Central memory CD4-positive, alpha-beta T cell (primary cell): Measurements from ENCODE around the gene DNAH14.

Source experiments
- DNase-seq: peaks from one replicate; pipeline ENCODE4 v3.0.0; 2022

DNAH14 gene

DNA sequence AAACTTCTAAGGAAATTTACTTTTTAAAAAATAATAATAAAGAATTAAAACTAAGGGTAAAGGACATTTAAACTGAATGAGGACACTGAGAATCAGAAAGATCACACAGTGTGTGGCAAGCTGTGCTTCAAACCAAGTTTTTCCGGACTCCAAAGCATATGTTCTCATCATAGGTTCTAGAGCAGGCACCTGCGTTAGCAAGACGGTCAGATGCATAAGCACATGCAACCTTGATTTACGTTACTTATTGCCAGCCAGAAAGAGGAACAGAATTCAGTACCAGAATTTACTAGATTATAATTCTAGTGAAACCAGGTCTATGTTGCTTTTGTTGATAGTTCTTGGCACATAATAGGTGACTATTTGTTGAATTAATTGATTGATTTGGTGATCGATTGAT, 504.6 kb downstream of the DNAH14 start:
- no peak for DNase-seq

DNA sequence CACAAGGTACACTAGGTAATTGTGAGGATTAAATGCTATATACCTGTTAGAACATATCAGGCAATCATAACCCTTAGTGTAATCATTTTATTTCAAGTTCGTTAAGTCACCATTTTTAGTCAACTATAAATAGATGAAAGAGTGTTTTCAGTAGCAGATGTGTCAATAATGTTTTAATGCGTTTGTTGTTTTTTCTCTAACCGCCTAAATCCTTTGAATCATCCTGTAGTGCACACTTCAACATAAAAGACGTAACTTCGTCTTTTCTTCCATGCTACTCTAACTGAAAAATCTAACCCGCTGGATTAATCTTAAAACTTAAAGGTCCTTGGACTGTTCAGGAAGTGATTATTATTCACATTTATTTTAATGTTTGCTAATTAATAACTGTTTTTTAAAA, 505.6 kb downstream of the DNAH14 start:
- DNase-seq: no peak

DNA sequence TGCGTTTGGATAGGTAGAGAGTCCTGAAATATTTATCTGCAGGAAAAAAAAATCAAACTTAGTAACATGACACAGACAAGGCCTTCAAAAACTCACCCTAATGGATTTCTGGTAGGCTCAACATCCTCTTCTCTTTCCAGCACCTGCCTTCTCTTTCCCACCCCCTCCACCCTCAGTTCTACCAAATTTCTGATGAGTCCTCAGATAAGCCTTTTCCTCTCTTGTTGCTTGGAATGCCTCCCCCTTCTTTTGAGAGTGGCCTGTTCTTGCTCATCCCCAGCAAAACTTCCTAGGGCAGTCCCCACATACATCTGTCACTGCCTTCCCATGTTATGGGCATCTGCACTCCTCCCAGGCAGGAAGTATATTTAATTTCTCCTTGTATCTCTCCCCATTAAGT, 506.0 kb downstream of the DNAH14 start:
- no peak for DNase-seq

GRCh38 chr1:225435957-225436392, 506.5 kb downstream of the DNAH14 start:
- no peak for DNase-seq

DNA sequence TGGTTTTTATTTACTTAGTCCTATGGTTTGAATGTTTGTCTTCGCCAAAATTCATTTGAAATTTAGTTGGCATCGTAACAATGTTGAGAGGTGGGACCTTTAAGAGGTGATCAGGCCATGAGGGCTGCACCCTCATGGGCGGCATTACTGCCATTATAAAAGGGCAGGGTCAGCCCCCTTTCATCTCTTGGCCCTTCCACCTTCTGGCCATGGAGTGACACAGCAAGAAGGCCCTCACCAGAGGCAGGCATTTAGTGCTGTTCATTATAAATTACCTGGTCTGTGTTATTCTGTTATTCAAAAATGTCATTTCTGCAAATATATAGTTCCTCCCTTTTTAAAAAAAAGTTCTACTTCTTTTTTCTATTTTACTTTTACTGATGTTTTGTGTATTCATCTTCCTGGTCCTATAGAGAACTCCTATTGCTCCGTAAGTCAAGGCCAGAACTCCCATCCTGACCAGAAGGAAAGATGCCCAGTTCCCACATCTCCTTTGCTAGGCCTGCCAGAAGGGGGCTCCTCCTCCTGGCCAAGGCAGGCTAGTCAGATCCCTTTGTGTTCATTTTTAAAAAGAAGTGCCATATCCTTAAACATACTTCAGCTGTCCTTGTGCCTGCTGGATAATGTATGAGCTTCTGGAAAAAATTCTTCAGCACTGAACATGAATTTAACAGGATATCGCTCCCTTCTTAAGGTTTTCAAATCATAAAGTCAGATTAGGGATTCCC, 508.4 kb downstream of the DNAH14 start:
- DNase-seq: no peak

GRCh38 chr1:225440380-225441221, 511.1 kb downstream of the DNAH14 start:
- DNase-seq: no peak

GRCh38 chr1:225441314-225442122, 512.0 kb downstream of the DNAH14 start:
- no peak for DNase-seq

DNA sequence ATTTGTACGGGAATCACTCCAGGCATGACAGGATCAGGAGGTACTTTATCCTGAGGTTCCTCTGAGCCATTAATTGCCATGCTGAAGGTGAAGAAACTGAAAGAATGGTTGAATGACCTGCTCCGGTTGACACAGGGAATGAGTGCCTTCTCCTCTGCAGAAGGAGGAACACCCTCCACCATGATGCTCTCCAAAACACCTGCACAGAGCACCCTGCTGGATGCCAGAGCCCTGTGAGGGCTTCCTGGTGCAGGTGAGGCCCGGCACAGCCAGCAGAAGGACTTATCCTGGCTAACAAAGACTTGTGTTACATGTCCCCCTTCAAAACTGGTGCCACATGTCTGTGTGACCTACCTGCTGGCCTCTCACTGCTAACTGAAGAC, 512.6 kb downstream of the DNAH14 start:
- DNase-seq: no peak

- peak; percentile 22 for DNase-seq
These were observed 516.4 kb downstream of the DNAH14 start for GRCh38 chr1:225445639-225446594.

GRCh38 chr1:225446595-225446960, 517.1 kb downstream of the DNAH14 start:
- no peak for DNase-seq

- DNase-seq: no peak
These were observed 517.6 kb downstream of the DNAH14 start for GRCh38 chr1:225446981-225447615.

GRCh38 chr1:225447650-225448089, 518.2 kb downstream of the DNAH14 start:
- DNase-seq: no peak

- DNase-seq: no peak
These were observed 518.8 kb downstream of the DNAH14 start for GRCh38 chr1:225448146-225448805.
